Hepatocyte (in vitro differentiated cells): ENCODE results near the gene MICAL2. TPM values are rescaled to one million over a fixed set of nuclear protein-coding genes. Genes with fewer than 3 reads are reported as not detected.

Source experiments
- DNase-seq: peaks from one replicate; pipeline ENCODE4 v3.0.0-alpha.2; 2016; ENCODE audit warnings: low spot score
- H2AFZ ChIP-seq: fragments of 200-600 bp; sonication (generic); 2 replicates; pipeline ENCODE4 v1.6.0; 2016; ENCODE audit warnings: antibody characterized with exemption, mild to moderate bottlenecking
- H3K27ac ChIP-seq: fragments of 200-600 bp; sonication (generic); 2 replicates; pipeline ENCODE4 v1.5.1; 2016; ENCODE audit warnings: mild to moderate bottlenecking
- H3K27me3 ChIP-seq: fragments of 200-600 bp; sonication (generic); 2 replicates; pipeline ENCODE4 v1.6.1; 2016
- H3K36me3 ChIP-seq: fragments of 200-600 bp; sonication (generic); replicated peaks from 2 replicates; pipeline ENCODE4 v1.5.1; 2016; ENCODE audit warnings: low read depth; ENCODE audit not compliant: insufficient read depth
- H3K4me1 ChIP-seq: fragments of 200-600 bp; sonication (generic); 2 replicates; pipeline ENCODE4 v1.5.1; 2016; ENCODE audit warnings: mild to moderate bottlenecking, moderate library complexity; ENCODE audit not compliant: insufficient read depth
- H3K4me2 ChIP-seq: fragments of 200-600 bp; sonication (generic); 2 replicates; pipeline ENCODE4 v1.6.0; 2016
- H3K4me3 ChIP-seq: fragments of 200-600 bp; sonication (generic); 2 replicates; pipeline ENCODE4 v1.5.1; 2016; ENCODE audit warnings: mild to moderate bottlenecking
- H3K79me2 ChIP-seq: fragments of 200-600 bp; sonication (generic); 2 replicates; pipeline ENCODE4 v1.6.0; 2017; ENCODE audit warnings: mild to moderate bottlenecking
- H3K9me2 ChIP-seq: fragments of 200-600 bp; sonication (generic); replicated peaks from 2 replicates; pipeline ENCODE4 v1.6.0; 2017; ENCODE audit warnings: mild to moderate bottlenecking; ENCODE audit not compliant: insufficient read depth
- H3K9me3 ChIP-seq: fragments of 200-600 bp; sonication (generic); 2 replicates; pipeline ENCODE4 v1.5.1; 2016; ENCODE audit warnings: low read depth, mild to moderate bottlenecking
- H4K20me1 ChIP-seq: fragments of 200-600 bp; sonication (generic); 2 replicates; pipeline ENCODE4 v1.6.0; 2016; ENCODE audit warnings: mild to moderate bottlenecking; ENCODE audit not compliant: insufficient read depth, poor library complexity, severe bottlenecking
- EZH2 ChIP-seq: fragments of 200-600 bp; sonication (generic); IDR thresholded peaks from 2 replicates; pipeline ENCODE4 v1.6.1; 2016; ENCODE audit warnings: antibody characterized with exemption, mild to moderate bottlenecking, borderline replicate concordance
- EZH2phosphoT487 ChIP-seq: fragments of 200-600 bp; sonication (generic); IDR thresholded peaks from one replicate; pipeline ENCODE4 v1.6.1; 2018; ENCODE audit warnings: antibody characterized with exemption, mild to moderate bottlenecking, low read depth, moderate library complexity; ENCODE audit not compliant: unreplicated experiment, severe bottlenecking
- WGBS: methylation state at CpG from one replicate; pipeline ENCODE4 v1.1.6; 2016; ENCODE audit warnings: low lambda C conversion rate; ENCODE audit errors: missing lambda C conversion rate; 5-methylcytosine and 5-hydroxymethylcytosine counted together
- polyA plus RNA-seq: library from polyadenylated mRNA; unstranded; fragments of >200 nt; fragmentation: Nextera tagmentation; extraction: Ambion mirVana; gene quantifications from 2 replicates; pipeline ENCODE4 v1.2.1, GENCODE V29; 2016
- total RNA-seq: library from RNA; depleted of rRNA; stranded (reverse); fragments of >200 nt; gene quantifications from 2 replicates; pipeline ENCODE4 v1.2.3, GENCODE V29; 2014
- TF ChIP-seq, protein P1 (sequence below): fragments of 200-600 bp; sonication (generic); IDR thresholded peaks from 2 replicates; pipeline ENCODE4 v1.5.1; 2016; ENCODE audit warnings: antibody characterized with exemption, mild to moderate bottlenecking; ENCODE audit not compliant: poor library complexity

Gene MICAL2
- total and polyA plus RNA-seq, 2 experiments from 2014 or later, result 36.8 to 56.0 TPM

DNA sequence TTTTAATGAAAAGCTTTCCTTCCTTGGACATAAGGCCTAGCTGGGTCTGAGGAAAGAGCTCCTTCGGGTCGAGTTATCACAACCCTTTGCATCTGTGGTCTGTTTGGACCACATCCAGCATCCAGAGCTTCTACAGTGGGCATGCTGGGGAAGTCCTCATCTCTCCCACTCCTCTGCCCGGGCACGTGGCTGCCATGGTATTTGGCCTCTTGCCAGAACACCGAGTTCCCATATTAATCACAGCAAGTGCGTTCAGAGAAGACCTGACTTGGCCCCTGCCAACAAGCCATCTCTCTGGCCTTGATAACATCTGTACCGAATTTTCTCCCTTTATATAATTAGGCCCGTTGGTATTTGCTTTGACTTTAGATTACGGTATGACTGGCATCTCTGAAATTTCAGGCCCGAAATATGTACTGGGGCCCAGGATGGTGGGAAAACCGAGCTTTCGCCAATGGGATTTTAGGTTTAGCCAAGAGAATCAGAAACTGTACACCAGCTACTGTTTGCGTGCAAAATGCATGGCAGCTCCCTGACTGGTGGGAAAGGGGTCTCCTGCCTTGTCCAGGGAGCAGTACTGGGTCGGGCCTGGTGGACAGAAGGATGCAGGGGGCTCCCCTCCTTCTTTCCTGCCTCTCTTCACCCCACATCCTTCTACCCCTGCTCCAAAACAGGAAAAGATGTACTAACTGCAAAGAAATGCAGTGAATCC is 90.0 kb downstream of the MICAL2 start:
- H3K9me3 ChIP-seq, result no peaks in the 10 kb centered on the region
- H3K9me2 ChIP-seq, result no peaks in the 10 kb centered on the region
- no peak overlapping the region for H3K4me3 ChIP-seq
- peaks cover 19% of the 10 kb centered on the region for H3K4me1 ChIP-seq
- 71% methylated on average over 14 of the region's 14 CpGs for WGBS
- peaks cover 8% of the 10 kb centered on the region for H3K79me2 ChIP-seq
- H3K36me3 ChIP-seq, result no peaks in the 10 kb centered on the region
- no peaks in the 10 kb centered on the region for H3K27me3 ChIP-seq
- DNase-seq, result peak; percentile 50
- peak overlapping the region; percentile 87 for H3K27ac ChIP-seq
- no peaks in the 10 kb centered on the region for H4K20me1 ChIP-seq
- H2AFZ ChIP-seq, result no peak overlapping the region
- peak overlapping the region; percentile 38 for H3K4me2 ChIP-seq
- TF ChIP-seq, protein P1, sequence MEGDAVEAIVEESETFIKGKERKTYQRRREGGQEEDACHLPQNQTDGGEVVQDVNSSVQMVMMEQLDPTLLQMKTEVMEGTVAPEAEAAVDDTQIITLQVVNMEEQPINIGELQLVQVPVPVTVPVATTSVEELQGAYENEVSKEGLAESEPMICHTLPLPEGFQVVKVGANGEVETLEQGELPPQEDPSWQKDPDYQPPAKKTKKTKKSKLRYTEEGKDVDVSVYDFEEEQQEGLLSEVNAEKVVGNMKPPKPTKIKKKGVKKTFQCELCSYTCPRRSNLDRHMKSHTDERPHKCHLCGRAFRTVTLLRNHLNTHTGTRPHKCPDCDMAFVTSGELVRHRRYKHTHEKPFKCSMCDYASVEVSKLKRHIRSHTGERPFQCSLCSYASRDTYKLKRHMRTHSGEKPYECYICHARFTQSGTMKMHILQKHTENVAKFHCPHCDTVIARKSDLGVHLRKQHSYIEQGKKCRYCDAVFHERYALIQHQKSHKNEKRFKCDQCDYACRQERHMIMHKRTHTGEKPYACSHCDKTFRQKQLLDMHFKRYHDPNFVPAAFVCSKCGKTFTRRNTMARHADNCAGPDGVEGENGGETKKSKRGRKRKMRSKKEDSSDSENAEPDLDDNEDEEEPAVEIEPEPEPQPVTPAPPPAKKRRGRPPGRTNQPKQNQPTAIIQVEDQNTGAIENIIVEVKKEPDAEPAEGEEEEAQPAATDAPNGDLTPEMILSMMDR, result no peak
- no peak for TF ChIP-seq EZH2
- TF ChIP-seq EZH2phosphoT487, result no peak

DNA sequence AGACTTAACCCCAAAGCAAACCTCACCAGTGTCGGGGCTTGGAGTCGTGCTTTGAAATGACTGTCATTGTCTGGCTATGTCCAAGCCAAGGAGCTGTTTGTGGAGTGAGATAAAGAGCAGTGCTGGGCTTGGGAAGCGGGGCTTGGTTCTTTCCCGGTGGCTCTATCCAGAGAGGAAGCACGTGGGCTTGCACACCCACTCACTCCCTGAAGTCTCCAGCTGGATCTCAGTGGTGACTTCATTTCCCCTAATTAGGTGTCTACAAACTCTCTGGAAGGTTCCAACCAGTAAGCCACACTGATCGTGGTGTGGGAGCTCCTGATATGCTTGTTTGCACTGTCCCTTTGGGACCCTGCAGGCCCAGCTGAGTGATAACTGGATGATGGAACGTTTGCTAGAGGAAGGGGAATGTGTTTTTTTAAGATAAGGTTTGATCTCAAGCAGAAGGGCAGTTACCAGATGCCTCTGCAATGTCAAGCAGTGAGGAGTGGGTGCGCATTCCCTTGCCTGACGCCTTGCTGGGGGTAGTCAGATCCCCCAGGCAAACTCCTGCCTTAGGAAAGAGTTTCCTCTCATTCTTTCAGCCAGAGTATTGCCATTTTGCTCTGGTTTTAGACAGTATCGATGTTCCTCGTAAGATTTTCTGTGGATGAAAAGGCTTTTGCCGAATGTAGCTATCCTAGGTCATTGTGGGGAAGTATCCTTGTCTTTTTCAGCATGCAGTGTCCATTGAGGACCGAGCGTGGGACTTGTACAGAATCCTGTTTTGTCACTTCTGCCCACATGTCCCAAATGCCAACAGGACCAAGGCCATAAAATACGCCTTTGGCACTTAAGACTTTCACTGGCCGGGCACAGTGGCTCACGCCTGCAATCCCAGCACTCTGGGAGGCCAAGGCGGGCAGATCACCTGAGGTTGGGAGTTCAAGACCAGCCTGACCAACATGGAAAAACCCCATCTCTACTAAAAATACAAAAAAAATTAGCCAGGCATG is 90.9 kb downstream of the MICAL2 start:
- Histone ChIP-seq H3K4me1 (peaks cover 19% of the 10 kb centered on the region), H3K4me2 (peak overlapping the region; percentile 38), H3K27ac (peak overlapping the region; percentile 87), H3K27me3 (no peaks in the 10 kb centered on the region), H3K79me2 (peaks cover 8% of the 10 kb centered on the region), H4K20me1 (no peaks in the 10 kb centered on the region), H3K4me3 (no peak overlapping the region), H2AFZ (no peak overlapping the region), H3K9me2 (no peaks in the 10 kb centered on the region), H3K9me3 (no peaks in the 10 kb centered on the region), H3K36me3 (no peaks in the 10 kb centered on the region)
- 41% methylated on average over 18 of the region's 18 CpGs for WGBS
- TF ChIP-seq EZH2phosphoT487, result no peak
- TF ChIP-seq, protein P1, result no peak
- no peak for TF ChIP-seq EZH2
- peak; percentile 65 for DNase-seq

DNA sequence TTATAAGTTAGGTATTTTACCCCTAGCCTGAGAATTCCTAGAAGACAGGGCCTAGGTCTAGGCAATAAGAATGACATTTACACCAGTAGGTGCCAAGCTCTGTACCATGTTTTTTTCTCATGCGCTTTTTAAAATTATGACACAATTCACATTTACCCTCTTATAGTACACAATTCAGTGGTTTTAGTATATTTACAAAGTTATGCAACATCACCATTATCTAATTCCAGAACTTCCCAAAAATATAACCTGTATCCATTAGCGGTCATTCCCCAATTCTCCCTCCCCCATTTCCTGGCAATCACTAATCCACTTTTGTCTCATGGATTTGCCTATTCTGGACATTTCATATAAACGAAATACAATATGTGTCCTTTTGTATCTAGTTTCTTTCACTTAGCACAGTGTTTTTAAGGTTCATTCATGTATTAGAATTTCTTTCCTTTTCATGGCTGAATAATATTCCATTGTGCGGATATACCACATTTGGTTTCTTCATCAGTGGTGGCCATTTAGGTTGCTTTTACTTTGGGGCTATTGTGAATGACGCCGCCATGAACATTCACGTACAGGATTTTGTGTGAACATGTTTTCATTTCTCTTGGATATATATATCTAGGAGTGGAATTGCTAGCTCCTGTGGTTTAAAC is 92.4 kb downstream of the MICAL2 start:
- no peak for DNase-seq
- 97% methylated on average over 7 of the region's 7 CpGs for WGBS
- Histone ChIP-seq H3K4me1 (peaks cover 25% of the 10 kb centered on the region), H3K27ac (no peak overlapping the region), H3K4me2 (no peak overlapping the region), H3K79me2 (peaks cover 8% of the 10 kb centered on the region), H2AFZ (no peak overlapping the region), H3K9me2 (no peaks in the 10 kb centered on the region), H3K36me3 (no peaks in the 10 kb centered on the region), H3K4me3 (no peak overlapping the region), H4K20me1 (no peaks in the 10 kb centered on the region), H3K9me3 (no peaks in the 10 kb centered on the region), H3K27me3 (no peaks in the 10 kb centered on the region)
- TF ChIP-seq, protein P1, result no peak
- TF ChIP-seq EZH2, result no peak
- TF ChIP-seq EZH2phosphoT487, result no peak
